HUES6 (cell line): ENCODE data around the gene LMF1.
"Not testable (repeated sequence)": the region's sequence is repeated elsewhere in the genome, so short reads cannot be mapped to it uniquely, and the experiment has no call there.

Experiments
- H3K27ac ChIP-seq: 2 replicates; pipeline ENCODE4 v1.7.0; 2013; ENCODE audit warnings: low read depth, mild to moderate bottlenecking, low read length, inconsistent platforms
- H3K27me3 ChIP-seq: 2 replicates; pipeline ENCODE4 v1.6.1; 2013; ENCODE audit warnings: low read length; ENCODE audit not compliant: control insufficient read depth, insufficient read depth
- H3K36me3 ChIP-seq: 2 replicates; pipeline ENCODE4 v1.6.1; 2013; ENCODE audit warnings: low read length; ENCODE audit not compliant: control insufficient read depth, insufficient read depth
- H3K4me1 ChIP-seq: 2 replicates; pipeline ENCODE4 v1.6.1; 2013; ENCODE audit warnings: low read length; ENCODE audit not compliant: control insufficient read depth, insufficient read depth
- H3K4me3 ChIP-seq: 2 replicates; pipeline ENCODE4 v1.5.1; 2013; ENCODE audit warnings: low read depth, low read length
- H3K9ac ChIP-seq: one replicate; pipeline ENCODE4 v1.6.1; 2013; ENCODE audit warnings: mild to moderate bottlenecking, low read length
- H3K9me3 ChIP-seq: 2 replicates; pipeline ENCODE4 v1.6.1; 2013; ENCODE audit warnings: low read depth, low read length; ENCODE audit not compliant: control insufficient read depth, insufficient read depth

The LMF1 gene

GRCh38 chr16:861446-861845, 109.3 kb downstream of the LMF1 start:
- Histone ChIP-seq H3K27ac (no peak overlapping the region), H3K4me3 (no peak overlapping the region), H3K36me3 (no peaks in the 10 kb centered on the region), H3K27me3 (no peaks in the 10 kb centered on the region), H3K9me3 (peaks cover 28% of the 10 kb centered on the region), H3K4me1 (no peaks in the 10 kb centered on the region), H3K9ac (no peak overlapping the region)

- Histone ChIP-seq H3K36me3 (no peaks in the 10 kb centered on the region), H3K4me3 (no peak overlapping the region), H3K27ac (no peak overlapping the region), H3K27me3 (no peaks in the 10 kb centered on the region), H3K9me3 (peaks cover 28% of the 10 kb centered on the region), H3K9ac (no peak overlapping the region), H3K4me1 (no peaks in the 10 kb centered on the region)
Measured at GRCh38 chr16:860891-861290, 109.9 kb downstream of the LMF1 start.

GRCh38 chr16:858971-859370, 111.8 kb downstream of the LMF1 start:
- H3K4me3 ChIP-seq, H3K27me3 ChIP-seq, H3K9ac ChIP-seq, H3K4me1 ChIP-seq, H3K27ac ChIP-seq, H3K36me3 ChIP-seq: not testable (repeated sequence)
- peaks cover 28% of the 10 kb centered on the region for H3K9me3 ChIP-seq

GRCh38 chr16:858441-858840, 112.3 kb downstream of the LMF1 start:
- not testable (repeated sequence) for H3K27me3 ChIP-seq, H3K4me1 ChIP-seq, H3K9ac ChIP-seq, H3K4me3 ChIP-seq, H3K36me3 ChIP-seq, H3K27ac ChIP-seq
- peaks cover 28% of the 10 kb centered on the region for H3K9me3 ChIP-seq

GRCh38 chr16:856811-857210, 114.0 kb downstream of the LMF1 start:
- Histone ChIP-seq H3K36me3 (no peaks in the 10 kb centered on the region), H3K9ac (no peak overlapping the region), H3K4me3 (no peak overlapping the region), H3K27me3 (no peaks in the 10 kb centered on the region), H3K27ac (no peak overlapping the region), H3K4me1 (no peaks in the 10 kb centered on the region), H3K9me3 (peaks cover 27% of the 10 kb centered on the region)

- H3K9ac ChIP-seq, result no peak overlapping the region
- H3K4me3 ChIP-seq, result no peak overlapping the region
- no peaks in the 10 kb centered on the region for H3K36me3 ChIP-seq
- H3K27me3 ChIP-seq, result no peaks in the 10 kb centered on the region
- no peak overlapping the region for H3K27ac ChIP-seq
- peaks cover 31% of the 10 kb centered on the region for H3K9me3 ChIP-seq
- no peaks in the 10 kb centered on the region for H3K4me1 ChIP-seq
Measured at GRCh38 chr16:856101-856500, 114.7 kb downstream of the LMF1 start.

GRCh38 chr16:855471-855870, 115.3 kb downstream of the LMF1 start:
- Histone ChIP-seq H3K27me3 (no peaks in the 10 kb centered on the region), H3K9me3 (peaks cover 37% of the 10 kb centered on the region), H3K9ac (no peak overlapping the region)

GRCh38 chr16:854808-855410, 115.9 kb downstream of the LMF1 start:
- Histone ChIP-seq H3K4me3 (no peak overlapping the region), H3K9me3 (peaks cover 43% of the 10 kb centered on the region), H3K27me3 (no peaks in the 10 kb centered on the region), H3K9ac (no peak overlapping the region), H3K4me1 (no peaks in the 10 kb centered on the region), H3K27ac (no peak overlapping the region), H3K36me3 (no peaks in the 10 kb centered on the region)

More at GRCh38 chr16:855471-855870, 115.3 kb downstream of the LMF1 start:
- no peaks in the 10 kb centered on the region for H3K4me1 ChIP-seq
- H3K4me3 ChIP-seq, result no peak overlapping the region
- no peaks in the 10 kb centered on the region for H3K36me3 ChIP-seq
- no peak overlapping the region for H3K27ac ChIP-seq

GRCh38 chr16:853981-854807, 116.6 kb downstream of the LMF1 start:
- H3K4me3 ChIP-seq, result no peak overlapping the region
- H3K9me3 ChIP-seq, result peaks cover 40% of the 10 kb centered on the region
- H3K27me3 ChIP-seq, result no peaks in the 10 kb centered on the region
- H3K36me3 ChIP-seq, result no peaks in the 10 kb centered on the region
- no peak overlapping the region for H3K9ac ChIP-seq
- no peaks in the 10 kb centered on the region for H3K4me1 ChIP-seq
- no peak overlapping the region for H3K27ac ChIP-seq

- no peak overlapping the region for H3K4me3 ChIP-seq
- no peak overlapping the region for H3K27ac ChIP-seq
- H3K36me3 ChIP-seq, result no peaks in the 10 kb centered on the region
- H3K9me3 ChIP-seq, result peaks cover 40% of the 10 kb centered on the region
- H3K9ac ChIP-seq, result no peak overlapping the region
- no peaks in the 10 kb centered on the region for H3K27me3 ChIP-seq
- H3K4me1 ChIP-seq, result no peaks in the 10 kb centered on the region
Measured at GRCh38 chr16:853306-853705, 117.5 kb downstream of the LMF1 start.

GRCh38 chr16:852451-853185, 118.2 kb downstream of the LMF1 start:
- Histone ChIP-seq H3K9ac (no peak overlapping the region), H3K36me3 (no peaks in the 10 kb centered on the region), H3K9me3 (peaks cover 40% of the 10 kb centered on the region), H3K4me3 (no peak overlapping the region), H3K27ac (no peak overlapping the region), H3K4me1 (no peaks in the 10 kb centered on the region), H3K27me3 (no peaks in the 10 kb centered on the region)
